Measurements from ENCODE around the gene IQSEC3. TPM values are rescaled to one million over a fixed set of nuclear protein-coding genes. Genes with fewer than 3 reads are reported as not detected.
"Not testable (repeated sequence)": the region's sequence is repeated elsewhere in the genome, so short reads cannot be mapped to it uniquely, and the experiment has no call there.

The IQSEC3 gene
- total RNA-seq, 4 donors from 2014 or later = 0.02 to 0.36 (median 0.07) TPM

DNA sequence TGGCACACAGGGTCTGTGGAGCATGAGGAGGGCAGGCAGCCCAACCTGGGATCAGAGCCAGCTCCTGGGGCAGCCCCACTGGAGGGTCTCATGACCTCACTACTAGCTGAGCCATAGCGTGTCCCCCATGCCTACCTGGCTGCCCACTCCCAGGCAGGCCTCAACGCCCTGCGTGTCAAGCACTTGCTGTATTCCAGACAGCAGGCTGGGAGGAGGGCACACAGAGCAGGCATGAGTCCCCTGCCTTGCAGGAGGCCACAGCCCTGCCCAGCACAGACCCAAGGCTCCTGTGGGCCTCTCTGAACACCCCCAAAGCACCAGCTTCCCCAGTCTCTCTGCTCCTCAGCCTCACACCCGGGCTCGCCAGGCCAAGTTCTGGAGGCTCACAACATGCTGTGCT, 64.0 kb downstream of the IQSEC3 start:
- no peak for TF ChIP-seq POLR2A (IDR thresholded peaks at IDR 0.05)
- TF ChIP-seq, protein P1, sequence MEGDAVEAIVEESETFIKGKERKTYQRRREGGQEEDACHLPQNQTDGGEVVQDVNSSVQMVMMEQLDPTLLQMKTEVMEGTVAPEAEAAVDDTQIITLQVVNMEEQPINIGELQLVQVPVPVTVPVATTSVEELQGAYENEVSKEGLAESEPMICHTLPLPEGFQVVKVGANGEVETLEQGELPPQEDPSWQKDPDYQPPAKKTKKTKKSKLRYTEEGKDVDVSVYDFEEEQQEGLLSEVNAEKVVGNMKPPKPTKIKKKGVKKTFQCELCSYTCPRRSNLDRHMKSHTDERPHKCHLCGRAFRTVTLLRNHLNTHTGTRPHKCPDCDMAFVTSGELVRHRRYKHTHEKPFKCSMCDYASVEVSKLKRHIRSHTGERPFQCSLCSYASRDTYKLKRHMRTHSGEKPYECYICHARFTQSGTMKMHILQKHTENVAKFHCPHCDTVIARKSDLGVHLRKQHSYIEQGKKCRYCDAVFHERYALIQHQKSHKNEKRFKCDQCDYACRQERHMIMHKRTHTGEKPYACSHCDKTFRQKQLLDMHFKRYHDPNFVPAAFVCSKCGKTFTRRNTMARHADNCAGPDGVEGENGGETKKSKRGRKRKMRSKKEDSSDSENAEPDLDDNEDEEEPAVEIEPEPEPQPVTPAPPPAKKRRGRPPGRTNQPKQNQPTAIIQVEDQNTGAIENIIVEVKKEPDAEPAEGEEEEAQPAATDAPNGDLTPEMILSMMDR (IDR thresholded peaks at IDR 0.05 in 4 of 5, conservative IDR thresholded peaks at IDR 0.05 in 1 of 5) = no peak
- no peak overlapping the region for H3K4me3 ChIP-seq
- ATAC-seq (no peak), DNase-seq (no peak)
- no peaks in the 10 kb centered on the region for H3K4me1 ChIP-seq
- no peaks in the 10 kb centered on the region for H3K9me3 ChIP-seq
- in situ Hi-C loops (cut with MboI; ENCODE audit: low sequenced_read_pairs in 4 of 4) (no loop called here), intact Hi-C loops (cut with DNase I; ENCODE audit: low total_unique reads) (no loop called here)
- no peaks in the 10 kb centered on the region for H3K36me3 ChIP-seq
- H3K27ac ChIP-seq = no peak overlapping the region
- peaks cover 0 to 5% (median 0%) of the 10 kb centered on the region in 3 donors for H3K27me3 ChIP-seq

DNA sequence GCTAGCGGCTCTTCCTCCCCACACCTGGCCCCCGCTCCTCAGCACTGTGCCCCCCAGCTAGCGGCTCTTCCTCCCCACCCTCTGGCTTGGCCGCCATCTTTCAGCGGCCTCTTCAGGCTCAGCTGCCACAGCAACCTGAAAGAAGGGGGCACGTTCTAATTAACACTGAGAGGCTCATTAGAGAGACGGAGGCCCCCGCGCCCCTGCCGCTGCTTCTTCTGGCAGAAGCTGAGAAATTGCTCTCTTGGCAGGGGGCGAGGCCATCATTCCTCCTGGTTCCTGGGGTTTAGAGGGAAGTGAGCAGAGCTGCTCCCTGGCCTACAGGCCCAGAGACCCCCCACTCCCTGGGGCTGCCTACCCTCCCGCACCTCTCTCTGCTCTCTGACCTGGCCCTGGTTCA, 64.4 kb downstream of the IQSEC3 start:
- Histone ChIP-seq H3K4me3 (no peak overlapping the region), H3K36me3 (no peaks in the 10 kb centered on the region), H3K9me3 (no peaks in the 10 kb centered on the region), H3K4me1 (no peaks in the 10 kb centered on the region), H3K27ac (no peak overlapping the region), H3K27me3 (peaks cover 0 to 3% (median 0%) of the 10 kb centered on the region in 3 donors)
- TF ChIP-seq, protein P1 (IDR thresholded peaks at IDR 0.05 in 4 of 5, conservative IDR thresholded peaks at IDR 0.05 in 1 of 5) = no peak
- no peak for TF ChIP-seq POLR2A (IDR thresholded peaks at IDR 0.05)
- no peak for ATAC-seq
- in situ Hi-C loops (cut with MboI; ENCODE audit: low sequenced_read_pairs in 4 of 4) = no loop called here
- intact Hi-C loops (cut with DNase I; ENCODE audit: low total_unique reads) = no loop called here
- no peak for DNase-seq

DNA sequence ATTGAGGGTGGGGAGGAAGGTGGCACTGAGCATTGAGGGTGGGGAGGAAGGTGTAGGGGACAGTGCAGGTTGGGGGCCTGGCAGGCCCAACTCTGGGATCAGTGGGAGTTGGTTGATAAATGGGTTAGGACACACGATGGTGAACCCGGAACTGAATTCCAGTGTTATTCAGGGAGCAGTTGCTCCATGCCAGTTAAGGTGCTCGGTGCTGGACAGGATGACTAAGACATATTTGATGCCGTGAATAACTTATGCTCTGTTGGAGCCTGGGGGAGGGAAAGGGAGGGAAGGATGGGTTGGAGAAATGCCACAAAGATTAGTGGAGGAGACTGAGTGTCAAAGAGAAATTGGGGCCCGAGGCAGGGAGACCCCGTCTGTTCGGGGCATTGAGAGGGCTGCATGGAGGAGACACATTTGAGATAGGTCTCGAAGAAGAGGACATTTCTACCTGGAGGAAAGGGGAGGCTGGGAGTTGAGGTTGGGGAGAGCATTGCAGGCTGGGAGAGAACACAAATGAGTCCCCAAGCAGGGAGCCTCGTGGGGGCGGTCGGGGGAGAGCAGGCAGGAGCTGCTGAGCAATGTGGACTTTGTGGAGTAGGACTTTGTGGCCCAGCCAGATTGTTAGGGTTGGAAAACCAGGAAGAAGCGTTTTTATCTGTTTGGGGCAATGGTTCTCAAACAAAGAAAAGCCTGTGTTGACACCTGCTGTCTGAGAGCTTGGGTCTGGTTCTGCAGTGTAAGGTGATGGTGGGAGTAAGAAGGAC, 65.3 kb downstream of the IQSEC3 start:
- in situ Hi-C loops (cut with MboI; ENCODE audit: low sequenced_read_pairs in 4 of 4) (no loop called here), intact Hi-C loops (cut with DNase I; ENCODE audit: low total_unique reads) (no loop called here)
- TF ChIP-seq, protein P1 (IDR thresholded peaks at IDR 0.05 in 4 of 5, conservative IDR thresholded peaks at IDR 0.05 in 1 of 5) = no peak
- TF ChIP-seq POLR2A (IDR thresholded peaks at IDR 0.05) = no peak
- Histone ChIP-seq H3K4me1 (no peaks in the 10 kb centered on the region), H3K27ac (no peak overlapping the region), H3K27me3 (peaks cover 0 to under 1% (median 0%) of the 10 kb centered on the region in 3 donors), H3K4me3 (no peak overlapping the region), H3K9me3 (no peaks in the 10 kb centered on the region), H3K36me3 (no peaks in the 10 kb centered on the region)
- no peak for ATAC-seq
- DNase-seq = no peak

DNA sequence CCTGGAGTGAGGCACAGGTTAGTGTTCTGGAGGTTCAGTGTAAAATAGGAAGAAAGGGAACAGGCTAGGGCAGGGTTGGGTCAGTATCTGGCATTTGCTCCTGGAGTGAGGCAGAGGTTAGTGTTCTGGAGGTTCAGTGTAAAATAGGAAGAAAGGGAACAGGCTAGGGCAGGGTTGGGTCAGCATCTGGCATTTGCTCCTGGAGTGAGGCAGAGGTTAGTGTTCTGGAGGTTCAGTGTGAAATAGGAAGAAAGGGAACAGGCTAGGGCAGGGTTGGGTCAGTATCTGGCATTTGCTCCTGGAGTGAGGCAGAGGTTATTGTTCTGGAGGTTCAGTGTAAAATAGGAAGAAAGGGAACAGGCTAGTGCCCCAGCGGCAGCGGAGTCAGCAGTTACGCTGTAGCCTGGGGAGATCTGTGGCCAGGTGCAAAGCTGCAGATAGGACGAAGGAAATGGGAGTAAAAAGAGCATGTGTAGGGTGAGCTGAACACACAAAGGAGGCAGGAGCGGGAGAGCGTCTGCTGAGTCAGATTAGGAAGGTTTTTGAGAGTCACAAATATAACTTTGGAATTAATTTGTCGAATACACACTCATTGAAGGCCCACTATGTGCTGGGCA, 67.2 kb downstream of the IQSEC3 start:
- ATAC-seq; intact Hi-C loops (cut with DNase I; ENCODE audit: low total_unique reads); H3K4me3 ChIP-seq; H3K9me3 ChIP-seq; in situ Hi-C loops (cut with MboI; ENCODE audit: low sequenced_read_pairs in 4 of 4); H3K36me3 ChIP-seq; H3K27ac ChIP-seq; DNase-seq; H3K4me1 ChIP-seq: not testable (repeated sequence)
- H3K27me3 ChIP-seq = peaks cover 6 to 14% (median 7%) of the 10 kb centered on the region in 3 donors

DNA sequence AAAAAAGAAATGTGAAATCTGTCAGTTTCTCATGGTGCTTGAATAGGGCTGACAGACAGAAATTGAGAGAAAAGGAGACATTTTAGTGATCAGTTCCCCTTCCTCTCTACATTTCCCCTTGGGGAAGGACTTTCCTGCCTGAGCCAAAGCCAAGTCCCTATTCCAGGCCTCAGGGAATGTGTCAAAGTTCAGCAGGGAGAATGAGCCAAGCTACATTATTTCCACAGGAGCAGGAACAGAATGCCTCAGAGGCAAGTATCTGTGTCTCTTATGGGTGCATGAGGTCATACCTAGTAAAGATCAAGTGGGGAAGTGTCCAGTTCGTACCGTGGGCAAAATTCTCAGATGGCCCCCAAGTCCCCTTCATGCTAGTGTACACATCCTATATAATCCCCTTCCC, 68.6 kb downstream of the IQSEC3 start:
- no peak overlapping the region for H3K4me3 ChIP-seq
- no peaks in the 10 kb centered on the region for H3K4me1 ChIP-seq
- H3K9me3 ChIP-seq = no peaks in the 10 kb centered on the region
- no peak overlapping the region for H3K27ac ChIP-seq
- in situ Hi-C loops (cut with MboI; ENCODE audit: low sequenced_read_pairs in 4 of 4) (no loop called here), intact Hi-C loops (cut with DNase I; ENCODE audit: low total_unique reads) (no loop called here)
- no peak for DNase-seq
- no peak for ATAC-seq
- H3K27me3 ChIP-seq = peaks cover 17 to 28% (median 22%) of the 10 kb centered on the region in 3 donors
- TF ChIP-seq, protein P1 (IDR thresholded peaks at IDR 0.05 in 4 of 5, conservative IDR thresholded peaks at IDR 0.05 in 1 of 5) = no peak
- TF ChIP-seq POLR2A (IDR thresholded peaks at IDR 0.05) = no peak
- H3K36me3 ChIP-seq = no peaks in the 10 kb centered on the region
